Measurements from ENCODE around the gene RIF1.

GRCh38 chr2:151526572-151527090, 116.9 kb downstream of the RIF1 start:
- TF ChIP-seq CTCF (conservative IDR thresholded peaks at IDR 0.05; ENCODE audit: low read length) (no peak), EZH2phosphoT487 (IDR thresholded peaks at IDR 0.05; ENCODE audit: borderline replicate concordance) (no peak)
